ENCODE data around the gene KBTBD8. TPM values are rescaled to one million over a fixed set of nuclear protein-coding genes. Genes with fewer than 3 reads are reported as not detected.

KBTBD8 gene
- total RNA-seq, 1 donor from 2014 or later, result 0.67 TPM

- no peak for DNase-seq (ENCODE audit: low read depth)
- TF ChIP-seq, protein P1, sequence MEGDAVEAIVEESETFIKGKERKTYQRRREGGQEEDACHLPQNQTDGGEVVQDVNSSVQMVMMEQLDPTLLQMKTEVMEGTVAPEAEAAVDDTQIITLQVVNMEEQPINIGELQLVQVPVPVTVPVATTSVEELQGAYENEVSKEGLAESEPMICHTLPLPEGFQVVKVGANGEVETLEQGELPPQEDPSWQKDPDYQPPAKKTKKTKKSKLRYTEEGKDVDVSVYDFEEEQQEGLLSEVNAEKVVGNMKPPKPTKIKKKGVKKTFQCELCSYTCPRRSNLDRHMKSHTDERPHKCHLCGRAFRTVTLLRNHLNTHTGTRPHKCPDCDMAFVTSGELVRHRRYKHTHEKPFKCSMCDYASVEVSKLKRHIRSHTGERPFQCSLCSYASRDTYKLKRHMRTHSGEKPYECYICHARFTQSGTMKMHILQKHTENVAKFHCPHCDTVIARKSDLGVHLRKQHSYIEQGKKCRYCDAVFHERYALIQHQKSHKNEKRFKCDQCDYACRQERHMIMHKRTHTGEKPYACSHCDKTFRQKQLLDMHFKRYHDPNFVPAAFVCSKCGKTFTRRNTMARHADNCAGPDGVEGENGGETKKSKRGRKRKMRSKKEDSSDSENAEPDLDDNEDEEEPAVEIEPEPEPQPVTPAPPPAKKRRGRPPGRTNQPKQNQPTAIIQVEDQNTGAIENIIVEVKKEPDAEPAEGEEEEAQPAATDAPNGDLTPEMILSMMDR (IDR thresholded peaks at IDR 0.05; ENCODE audit: insufficient read depth, low read length, poor library complexity, severe bottlenecking), result no peak
- Histone ChIP-seq H3K4me3 (ENCODE audit: low read depth, low read length) (no peak overlapping the region), H3K27me3 (ENCODE audit: control insufficient read depth, insufficient read depth, low read length) (no peaks in the 10 kb centered on the region), H3K36me3 (ENCODE audit: control insufficient read depth, insufficient read depth, low read length) (no peaks in the 10 kb centered on the region)
Measured at GRCh38 chr3:67016522-67017080, 18.5 kb downstream of the KBTBD8 start.

DNA sequence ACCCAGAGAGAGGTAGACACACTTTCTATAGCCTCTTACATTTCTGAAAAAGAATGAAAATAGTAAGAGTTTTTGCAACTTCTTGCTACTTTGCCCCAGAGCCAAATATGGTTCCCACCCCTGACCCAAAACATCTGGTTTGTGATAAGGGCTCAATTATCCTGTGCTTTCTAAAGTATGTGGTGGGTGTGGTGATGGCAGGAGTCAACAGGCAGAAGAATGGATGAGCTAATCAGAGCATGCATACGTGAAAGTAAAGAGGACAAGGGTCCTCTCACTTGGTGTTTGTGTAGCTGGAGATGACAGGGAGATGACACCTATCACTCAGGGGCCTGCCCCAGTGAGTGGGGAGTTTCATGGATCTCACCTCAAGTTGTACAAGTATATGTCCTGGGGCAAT lies 19.1 kb downstream of the KBTBD8 start:
- Histone ChIP-seq H3K36me3 (ENCODE audit: control insufficient read depth, insufficient read depth, low read length) (no peaks in the 10 kb centered on the region), H3K4me3 (ENCODE audit: low read depth, low read length) (no peak overlapping the region), H3K27me3 (ENCODE audit: control insufficient read depth, insufficient read depth, low read length) (no peaks in the 10 kb centered on the region)
- TF ChIP-seq, protein P1 (IDR thresholded peaks at IDR 0.05; ENCODE audit: insufficient read depth, low read length, poor library complexity, severe bottlenecking), result no peak
- DNase-seq (ENCODE audit: low read depth), result no peak

DNA sequence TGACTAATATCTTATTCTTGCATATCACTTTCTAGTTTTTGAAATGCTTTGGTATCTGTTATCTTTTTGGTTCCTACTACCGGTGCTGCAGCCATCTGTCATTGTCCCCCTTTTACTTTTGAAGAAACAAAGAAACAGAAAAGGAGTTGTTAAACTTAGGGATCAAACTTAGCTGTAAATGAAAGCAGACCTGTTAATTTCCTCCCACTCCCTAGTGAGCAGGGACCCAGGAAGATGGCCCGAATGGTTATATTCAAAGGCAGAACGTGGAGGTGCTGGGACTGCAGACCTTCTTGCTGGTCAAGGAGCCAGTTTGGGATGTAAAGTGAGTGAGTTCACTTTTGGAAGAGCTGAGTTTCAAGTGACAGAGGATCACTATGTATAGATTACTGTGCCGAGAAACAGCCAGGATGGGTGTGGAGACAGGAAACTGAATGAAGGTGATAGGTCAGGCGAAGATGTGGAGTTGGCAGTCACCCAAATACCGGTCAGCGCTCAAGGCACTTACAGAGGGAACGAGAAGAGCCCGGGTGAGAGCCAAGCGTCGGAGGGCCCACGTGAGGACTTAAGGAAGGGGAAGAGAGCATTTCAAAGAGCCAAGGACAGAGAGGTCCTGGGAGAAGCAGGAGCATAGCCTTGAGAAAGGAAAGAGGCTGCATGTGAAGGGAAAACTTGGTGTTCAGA lies 20.1 kb downstream of the KBTBD8 start:
- H3K4me3 ChIP-seq (ENCODE audit: low read depth, low read length), result no peak overlapping the region
- no peak for DNase-seq (ENCODE audit: low read depth)
- H3K36me3 ChIP-seq (ENCODE audit: control insufficient read depth, insufficient read depth, low read length), result no peaks in the 10 kb centered on the region
- no peaks in the 10 kb centered on the region for H3K27me3 ChIP-seq (ENCODE audit: control insufficient read depth, insufficient read depth, low read length)
- TF ChIP-seq, protein P1 (IDR thresholded peaks at IDR 0.05; ENCODE audit: insufficient read depth, low read length, poor library complexity, severe bottlenecking), result no peak

GRCh38 chr3:67018789-67019526 lies 20.9 kb downstream of the KBTBD8 start:
- Histone ChIP-seq H3K36me3 (ENCODE audit: control insufficient read depth, insufficient read depth, low read length) (no peaks in the 10 kb centered on the region), H3K27me3 (ENCODE audit: control insufficient read depth, insufficient read depth, low read length) (no peaks in the 10 kb centered on the region), H3K4me3 (ENCODE audit: low read depth, low read length) (no peak overlapping the region)
- no peak for DNase-seq (ENCODE audit: low read depth)
- TF ChIP-seq, protein P1 (IDR thresholded peaks at IDR 0.05; ENCODE audit: insufficient read depth, low read length, poor library complexity, severe bottlenecking), result no peak

DNA sequence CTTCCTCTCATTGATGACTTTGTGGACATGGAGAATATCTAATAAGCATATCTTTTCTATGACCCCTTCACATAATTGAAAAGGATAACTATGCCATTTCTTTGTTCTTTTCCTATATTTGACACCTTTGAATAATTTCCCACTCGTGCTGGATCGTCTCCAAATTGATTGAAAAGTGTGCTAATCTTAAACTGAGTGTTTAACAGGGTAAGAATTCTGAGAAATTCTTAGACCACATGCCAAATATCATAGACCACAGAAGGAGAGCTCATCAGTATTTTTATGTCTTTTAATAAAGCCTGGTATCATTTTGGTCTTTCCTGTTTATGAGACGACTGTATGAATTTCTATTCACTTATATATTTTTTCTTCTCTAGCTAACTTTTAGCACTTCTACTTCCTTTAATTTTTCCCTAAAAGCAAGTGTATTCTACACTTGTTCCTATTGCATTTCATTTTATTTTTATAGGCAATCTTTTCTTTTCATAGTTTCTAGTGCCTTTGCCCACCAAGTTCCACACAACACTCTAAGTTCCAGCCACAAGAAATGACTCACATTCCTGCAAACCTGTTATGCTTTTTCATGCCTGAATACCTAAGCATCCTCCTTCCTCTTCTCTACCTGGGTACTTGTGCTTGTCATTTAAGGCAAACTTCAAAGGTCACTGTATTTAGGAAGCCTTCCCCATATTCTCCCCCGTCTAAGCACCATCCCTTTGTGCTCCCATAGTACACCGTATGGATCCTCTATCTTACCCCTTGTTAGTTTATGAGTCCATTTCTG lies 30.1 kb downstream of the KBTBD8 start:
- no peak overlapping the region for H3K4me3 ChIP-seq (ENCODE audit: low read depth, low read length)
- H3K27me3 ChIP-seq (ENCODE audit: control insufficient read depth, insufficient read depth, low read length), result no peaks in the 10 kb centered on the region
- DNase-seq (ENCODE audit: low read depth), result no peak
- H3K36me3 ChIP-seq (ENCODE audit: control insufficient read depth, insufficient read depth, low read length), result no peaks in the 10 kb centered on the region
- TF ChIP-seq, protein P1 (IDR thresholded peaks at IDR 0.05; ENCODE audit: insufficient read depth, low read length, poor library complexity, severe bottlenecking), result no peak
